ENCODE measurements around the gene SPTSSB. TPM values are rescaled to one million over a fixed set of nuclear protein-coding genes. Genes with fewer than 3 reads are reported as not detected.

Gene SPTSSB
- total RNA-seq, 1 donor from 2014 or later, result 0.50 TPM

- Histone ChIP-seq H3K9ac (ENCODE audit: low read length) (no peak overlapping the region), H3K27me3 (ENCODE audit: insufficient read depth, low read length) (no peaks in the 10 kb centered on the region), H3K27ac (ENCODE audit: low read depth, low read length) (no peak overlapping the region), H2AFZ (ENCODE audit: low read depth, low read length) (no peak overlapping the region), H3K9me3 (ENCODE audit: insufficient read depth, low read depth, low read length) (no peaks in the 10 kb centered on the region), H3K36me3 (ENCODE audit: insufficient read depth, low read length) (no peaks in the 10 kb centered on the region), H3K4me2 (ENCODE audit: low read length) (no peak overlapping the region), H4K20me1 (ENCODE audit: insufficient read depth, low read length) (no peaks in the 10 kb centered on the region), H3K4me1 (ENCODE audit: insufficient read depth, low read length) (peaks cover 3% of the 10 kb centered on the region), H3K79me2 (ENCODE audit: insufficient read depth, low read length) (no peaks in the 10 kb centered on the region), H3K4me3 (ENCODE audit: insufficient read depth, low read depth, low read length) (no peak overlapping the region)
- TF ChIP-seq CTCF (IDR thresholded peaks at IDR 0.05; ENCODE audit: insufficient read depth, low read depth, low read length), result no peak
- TF ChIP-seq EZH2 (IDR thresholded peaks at IDR 0.05; ENCODE audit: insufficient read depth, low read length), result no peak
- no peaks in the 10 kb centered on the region for H3K36me3 Mint-ChIP-seq (ENCODE audit: low read depth, unreplicated experiment)
- DNase-seq (ENCODE audit: low read depth) (peak; percentile 24), FAIRE-seq (no peak)
- no peak overlapping the region for H3K4me3 Mint-ChIP-seq (ENCODE audit: unreplicated experiment)
- H3K9me3 Mint-ChIP-seq (ENCODE audit: unreplicated experiment), result no peaks in the 10 kb centered on the region
- no peaks in the 10 kb centered on the region for H3K4me1 Mint-ChIP-seq (ENCODE audit: low read depth, unreplicated experiment)
- no peaks in the 10 kb centered on the region for H3K27me3 Mint-ChIP-seq (ENCODE audit: low read depth, unreplicated experiment)
- H3K27ac Mint-ChIP-seq (ENCODE audit: unreplicated experiment), result no peak overlapping the region
These were observed 31.9 kb upstream of the SPTSSB start for GRCh38 chr3:161403251-161403650.

DNA sequence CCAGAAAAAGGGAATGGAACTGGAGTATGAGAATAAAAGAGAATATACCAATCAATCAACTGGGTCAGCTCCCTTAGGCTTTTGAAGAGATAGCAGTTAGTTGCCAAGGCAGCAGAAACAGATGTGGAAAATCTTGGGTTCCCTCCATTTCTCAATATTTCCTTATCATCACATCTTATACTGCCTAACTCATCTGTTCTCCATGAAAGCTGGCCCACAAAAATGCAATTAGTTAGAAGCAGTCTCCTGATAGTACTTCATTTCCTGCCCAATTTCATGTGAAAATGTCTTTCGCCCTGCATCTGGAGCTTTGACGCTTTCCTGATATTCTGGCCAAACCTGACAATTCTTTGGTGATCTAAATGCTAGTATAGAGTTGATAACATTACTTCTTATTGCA lies 30.1 kb upstream of the SPTSSB start:
- H3K4me1 Mint-ChIP-seq (ENCODE audit: low read depth, unreplicated experiment), result no peaks in the 10 kb centered on the region

More for the DNA sequence above, 30.1 kb upstream of the SPTSSB start:
- no peaks in the 10 kb centered on the region for H3K9me3 ChIP-seq (ENCODE audit: insufficient read depth, low read depth, low read length)
- H3K79me2 ChIP-seq (ENCODE audit: insufficient read depth, low read length), result no peaks in the 10 kb centered on the region
- no peak overlapping the region for H3K27ac ChIP-seq (ENCODE audit: low read depth, low read length)
- Mint-ChIP-seq H3K27ac (ENCODE audit: unreplicated experiment) (no peak overlapping the region), H3K27me3 (ENCODE audit: low read depth, unreplicated experiment) (no peaks in the 10 kb centered on the region), H3K4me3 (ENCODE audit: unreplicated experiment) (no peak overlapping the region), H3K36me3 (ENCODE audit: low read depth, unreplicated experiment) (no peaks in the 10 kb centered on the region), H3K9me3 (ENCODE audit: unreplicated experiment) (peaks cover 4% of the 10 kb centered on the region)
- DNase-seq (ENCODE audit: low read depth) (peak; percentile 14), FAIRE-seq (no peak)
- no peaks in the 10 kb centered on the region for H3K4me1 ChIP-seq (ENCODE audit: insufficient read depth, low read length)
- no peak overlapping the region for H3K4me3 ChIP-seq (ENCODE audit: insufficient read depth, low read depth, low read length)
- no peak overlapping the region for H3K4me2 ChIP-seq (ENCODE audit: low read length)
- H3K27me3 ChIP-seq (ENCODE audit: insufficient read depth, low read length), result no peaks in the 10 kb centered on the region
- no peaks in the 10 kb centered on the region for H4K20me1 ChIP-seq (ENCODE audit: insufficient read depth, low read length)
- no peak overlapping the region for H2AFZ ChIP-seq (ENCODE audit: low read depth, low read length)
- no peak overlapping the region for H3K9ac ChIP-seq (ENCODE audit: low read length)
- TF ChIP-seq EZH2 (IDR thresholded peaks at IDR 0.05; ENCODE audit: insufficient read depth, low read length), result no peak
- no peak for TF ChIP-seq CTCF (IDR thresholded peaks at IDR 0.05; ENCODE audit: insufficient read depth, low read depth, low read length)
- no peaks in the 10 kb centered on the region for H3K36me3 ChIP-seq (ENCODE audit: insufficient read depth, low read length)
